ENCODE measurements around the gene FOXP1. TPM values are rescaled to one million over a fixed set of nuclear protein-coding genes. Genes with fewer than 3 reads are reported as not detected.
A peak's percentile ranks its signal among the peaks of the same experiment; 100 is the strongest.

The FOXP1 gene
- polyA plus RNA-seq, 4 donors, result 4.9 to 66.5 (median 15.3) TPM

DNA sequence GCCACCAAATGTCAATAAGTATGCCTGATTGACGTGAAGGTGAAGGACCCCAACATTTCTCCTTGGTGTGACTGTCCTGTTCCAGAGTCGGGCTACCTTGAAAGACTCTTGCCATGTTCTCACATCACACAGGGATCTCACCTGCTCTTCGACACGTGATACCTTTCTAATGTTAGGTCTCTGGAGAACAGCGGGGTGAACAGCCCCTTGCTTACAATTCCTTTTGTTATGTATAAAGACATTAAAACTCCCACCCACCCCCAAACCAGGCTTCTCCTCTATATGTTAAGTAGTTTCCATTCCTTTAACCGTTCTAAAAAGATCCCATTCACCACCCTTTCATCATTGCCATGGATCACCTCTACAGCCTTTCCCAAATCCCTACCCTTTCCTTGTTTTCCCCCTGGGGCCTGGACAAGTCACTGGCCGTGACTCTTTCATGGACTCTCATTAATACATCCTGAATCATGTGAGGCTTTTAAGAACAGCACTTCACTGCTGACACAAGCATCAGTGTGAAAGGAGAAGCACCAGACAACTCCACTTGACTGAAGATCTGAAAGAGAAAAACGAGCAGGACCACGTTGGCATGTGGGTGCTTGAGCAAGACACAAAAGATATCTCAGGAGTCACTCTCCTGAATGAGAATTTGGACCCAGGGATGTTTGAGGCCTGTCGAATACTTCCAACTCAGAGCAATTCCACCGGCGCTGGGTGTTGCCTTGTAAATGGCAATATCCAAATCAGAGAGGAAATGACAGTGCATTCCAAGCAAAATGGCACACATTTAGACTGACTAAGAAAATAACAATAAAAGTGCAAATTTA lies 115.0 kb downstream of the FOXP1 start:
- H3K27me3 ChIP-seq (ENCODE audit: control insufficient read depth in 3 of 3, insufficient read depth in 3 of 3, low read length in 3 of 3), result no peaks in the 10 kb centered on the region
- 87 to 89% (median 88%) methylated on average over 12 of the region's 12 CpGs for WGBS, 3 donors
- DNase-seq (no peak), FAIRE-seq (no peak)
- no peak overlapping the region for H3K27ac ChIP-seq (ENCODE audit: low read depth in 1 of 3, low read length in 2 of 3)
- no peak overlapping the region for H3K4me3 ChIP-seq (ENCODE audit: low read depth in 1 of 3, low read length in 3 of 3)
- H3K4me1 ChIP-seq (ENCODE audit: control insufficient read depth in 3 of 3, insufficient read depth in 2 of 3, low read depth in 1 of 3, low read length in 2 of 3), result no peaks in the 10 kb centered on the region
- peaks cover 0 to under 1% of the 10 kb centered on the region in 2 donors for H3K9me3 ChIP-seq (ENCODE audit: control insufficient read depth in 2 of 2, insufficient read depth in 1 of 2, low read depth in 1 of 2, low read length in 1 of 2)
- peaks cover 0 to 7% (median 0%) of the 10 kb centered on the region in 3 donors for H3K36me3 ChIP-seq (ENCODE audit: control insufficient read depth in 3 of 3, insufficient read depth in 2 of 3, low read depth in 1 of 3, low read length in 3 of 3)

DNA sequence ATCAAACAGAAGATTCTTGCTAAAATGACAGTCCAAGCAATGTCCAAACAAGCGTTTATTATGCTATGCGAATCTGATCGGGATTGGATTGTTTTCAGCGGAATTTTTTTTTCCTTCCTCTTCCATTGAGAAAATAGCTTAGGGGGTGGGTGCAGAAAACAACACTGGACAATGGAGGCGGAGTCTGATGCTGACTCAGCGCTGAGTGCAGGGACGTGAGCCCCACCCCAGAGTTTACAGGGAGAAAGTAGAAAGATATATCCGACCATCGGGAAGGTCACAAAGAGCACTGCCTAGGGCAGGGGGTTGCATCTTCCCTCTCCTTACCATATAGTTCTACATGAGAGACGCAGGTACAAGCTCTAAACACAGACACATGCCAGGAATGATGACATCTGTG lies 117.0 kb downstream of the FOXP1 start:
- H3K4me3 ChIP-seq (ENCODE audit: low read depth in 1 of 3, low read length in 3 of 3), result no peak overlapping the region
- WGBS, 3 donors, result 74 to 89% (median 88%) methylated on average over 10 of the region's 10 CpGs
- no peak for FAIRE-seq
- no peaks in the 10 kb centered on the region for H3K4me1 ChIP-seq (ENCODE audit: control insufficient read depth in 3 of 3, insufficient read depth in 2 of 3, low read depth in 1 of 3, low read length in 2 of 3)
- no peak overlapping the region for H3K27ac ChIP-seq (ENCODE audit: low read depth in 1 of 3, low read length in 2 of 3)
- peaks cover 0 to 11% (median 0%) of the 10 kb centered on the region in 3 donors for H3K36me3 ChIP-seq (ENCODE audit: control insufficient read depth in 3 of 3, insufficient read depth in 2 of 3, low read depth in 1 of 3, low read length in 3 of 3)
- no peak for DNase-seq
- H3K27me3 ChIP-seq (ENCODE audit: control insufficient read depth in 3 of 3, insufficient read depth in 3 of 3, low read length in 3 of 3), result no peaks in the 10 kb centered on the region
- no peaks in the 10 kb centered on the region for H3K9me3 ChIP-seq (ENCODE audit: control insufficient read depth in 2 of 2, insufficient read depth in 1 of 2, low read depth in 1 of 2, low read length in 1 of 2)

DNA sequence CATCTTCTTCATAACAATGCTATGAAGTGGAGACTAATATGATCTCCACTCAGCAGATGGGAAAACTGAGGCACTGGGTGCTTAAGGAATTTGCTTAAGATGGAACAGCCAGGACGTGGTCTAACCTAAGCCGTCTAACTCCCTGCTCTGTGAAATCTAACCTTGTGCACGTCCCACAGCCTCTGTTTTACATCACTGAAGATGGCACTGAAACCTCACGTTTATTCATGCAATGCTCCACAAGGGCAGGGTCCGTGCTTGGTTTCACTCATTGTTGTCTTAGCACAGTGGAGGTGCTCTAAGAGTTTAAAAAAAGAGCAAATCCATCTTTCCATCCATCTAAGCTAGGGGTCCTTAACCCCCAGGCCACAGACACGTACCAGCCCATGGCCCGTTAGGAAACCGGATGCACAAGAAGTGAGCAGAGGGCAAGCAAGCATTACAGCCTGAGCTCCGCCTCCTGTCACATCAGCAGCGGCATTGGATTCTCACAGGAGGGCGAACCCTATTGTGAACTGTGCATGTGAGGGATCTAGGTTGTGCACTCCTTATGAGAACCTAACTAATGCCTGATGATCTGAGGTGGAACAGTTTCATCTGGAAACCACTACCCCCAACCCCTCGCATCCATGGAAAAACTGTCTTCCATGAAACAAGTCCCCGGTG lies 118.0 kb downstream of the FOXP1 start:
- no peak for DNase-seq
- no peaks in the 10 kb centered on the region for H3K9me3 ChIP-seq (ENCODE audit: control insufficient read depth in 2 of 2, insufficient read depth in 1 of 2, low read depth in 1 of 2, low read length in 1 of 2)
- FAIRE-seq, result no peak
- peaks cover 0 to 4% (median 0%) of the 10 kb centered on the region in 3 donors for H3K4me1 ChIP-seq (ENCODE audit: control insufficient read depth in 3 of 3, insufficient read depth in 2 of 3, low read depth in 1 of 3, low read length in 2 of 3)
- peaks cover 0 to 11% (median 0%) of the 10 kb centered on the region in 3 donors for H3K36me3 ChIP-seq (ENCODE audit: control insufficient read depth in 3 of 3, insufficient read depth in 2 of 3, low read depth in 1 of 3, low read length in 3 of 3)
- H3K4me3 ChIP-seq (ENCODE audit: low read depth in 1 of 3, low read length in 3 of 3), result no peak overlapping the region
- H3K27me3 ChIP-seq (ENCODE audit: control insufficient read depth in 3 of 3, insufficient read depth in 3 of 3, low read length in 3 of 3), result no peaks in the 10 kb centered on the region
- H3K27ac ChIP-seq (ENCODE audit: low read depth in 1 of 3, low read length in 2 of 3), result no peak overlapping the region
- WGBS, 3 donors, result 87 to 95% (median 91%) methylated on average over 13 of the region's 13 CpGs

DNA sequence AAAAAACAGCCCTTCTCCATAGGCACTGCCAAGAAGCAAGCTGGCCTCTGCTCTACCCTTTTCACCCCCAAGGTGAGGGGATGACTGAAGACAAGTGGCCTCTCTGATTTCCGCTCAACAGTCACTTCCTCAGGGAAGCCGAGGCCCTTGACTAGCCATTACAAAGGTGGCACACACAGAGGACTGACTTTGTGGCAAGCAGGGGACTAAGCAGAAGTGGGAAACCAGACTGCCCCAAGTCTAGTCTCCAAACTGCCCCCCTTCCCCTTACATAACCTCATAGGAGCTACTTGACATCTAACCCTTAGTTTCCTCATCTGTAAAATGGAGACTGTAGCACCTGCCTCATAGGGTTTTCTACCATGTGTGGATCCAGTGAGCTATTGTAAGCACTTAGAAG lies 118.9 kb downstream of the FOXP1 start:
- peaks cover 0 to 5% (median 0%) of the 10 kb centered on the region in 3 donors for H3K4me1 ChIP-seq (ENCODE audit: control insufficient read depth in 3 of 3, insufficient read depth in 2 of 3, low read depth in 1 of 3, low read length in 2 of 3)
- FAIRE-seq (no peak), DNase-seq (no peak)
- peaks cover 0 to 11% (median 0%) of the 10 kb centered on the region in 3 donors for H3K36me3 ChIP-seq (ENCODE audit: control insufficient read depth in 3 of 3, insufficient read depth in 2 of 3, low read depth in 1 of 3, low read length in 3 of 3)
- WGBS, 3 donors, result 77 to 96% (median 90%) methylated on average over 2 of the region's 2 CpGs
- H3K27ac ChIP-seq (ENCODE audit: low read depth in 1 of 3, low read length in 2 of 3), result no peak overlapping the region
- H3K4me3 ChIP-seq (ENCODE audit: low read depth in 1 of 3, low read length in 3 of 3), result no peak overlapping the region
- H3K27me3 ChIP-seq (ENCODE audit: control insufficient read depth in 3 of 3, insufficient read depth in 3 of 3, low read length in 3 of 3), result no peaks in the 10 kb centered on the region
- H3K9me3 ChIP-seq (ENCODE audit: control insufficient read depth in 2 of 2, insufficient read depth in 1 of 2, low read depth in 1 of 2, low read length in 1 of 2), result no peaks in the 10 kb centered on the region

DNA sequence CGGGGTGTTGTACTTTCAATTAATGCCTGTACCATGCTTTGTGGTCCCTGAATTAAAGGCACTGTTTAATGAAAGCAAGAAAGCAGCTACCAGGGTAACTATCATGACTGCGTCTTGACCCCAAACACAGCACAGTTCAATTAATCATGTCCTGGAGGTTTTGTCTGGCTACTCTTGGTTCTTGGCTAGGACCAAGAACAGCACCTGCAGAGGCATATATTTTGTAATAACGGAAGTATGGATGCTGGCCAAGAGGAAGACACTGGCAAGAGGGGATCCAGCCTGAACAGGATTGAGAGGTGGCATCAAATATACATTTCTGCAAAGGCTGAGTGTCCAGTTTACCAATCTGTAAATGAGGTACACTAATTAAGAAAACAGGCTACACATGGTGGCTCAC lies 119.9 kb downstream of the FOXP1 start:
- no peak for DNase-seq
- H3K27me3 ChIP-seq (ENCODE audit: control insufficient read depth in 3 of 3, insufficient read depth in 3 of 3, low read length in 3 of 3), result no peaks in the 10 kb centered on the region
- peaks cover 0 to 5% (median 0%) of the 10 kb centered on the region in 3 donors for H3K4me1 ChIP-seq (ENCODE audit: control insufficient read depth in 3 of 3, insufficient read depth in 2 of 3, low read depth in 1 of 3, low read length in 2 of 3)
- WGBS, 3 donors, result 75 to 84% (median 77%) methylated on average over 3 of the region's 3 CpGs
- no peaks in the 10 kb centered on the region for H3K9me3 ChIP-seq (ENCODE audit: control insufficient read depth in 2 of 2, insufficient read depth in 1 of 2, low read depth in 1 of 2, low read length in 1 of 2)
- FAIRE-seq, result no peak
- H3K27ac ChIP-seq (ENCODE audit: low read depth in 1 of 3, low read length in 2 of 3), result no peak overlapping the region
- H3K36me3 ChIP-seq (ENCODE audit: control insufficient read depth in 3 of 3, insufficient read depth in 2 of 3, low read depth in 1 of 3, low read length in 3 of 3), result peaks cover 0 to 11% (median 0%) of the 10 kb centered on the region in 3 donors
- H3K4me3 ChIP-seq (ENCODE audit: low read depth in 1 of 3, low read length in 3 of 3), result no peak overlapping the region

DNA sequence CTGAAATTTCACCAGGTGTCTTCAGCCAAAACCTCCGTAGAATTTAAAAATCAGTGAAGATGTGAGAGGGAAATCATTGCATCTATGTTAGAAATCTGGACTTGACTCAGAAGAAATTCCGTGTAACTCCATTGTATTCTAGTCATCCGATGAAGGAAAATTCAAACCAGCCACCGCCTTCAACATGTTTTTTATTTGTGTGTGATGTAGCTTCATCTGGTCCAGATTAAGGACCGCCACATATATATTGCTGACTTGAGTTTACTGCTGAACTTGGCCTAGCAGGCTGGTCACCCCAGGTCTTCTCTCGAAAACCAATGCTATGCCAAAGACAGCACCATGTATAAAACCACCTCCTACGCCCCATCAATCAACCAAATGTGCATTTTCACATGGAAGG lies 120.9 kb downstream of the FOXP1 start:
- FAIRE-seq (no peak), DNase-seq (no peak)
- H3K27me3 ChIP-seq (ENCODE audit: control insufficient read depth in 3 of 3, insufficient read depth in 3 of 3, low read length in 3 of 3), result no peaks in the 10 kb centered on the region
- no peaks in the 10 kb centered on the region for H3K9me3 ChIP-seq (ENCODE audit: control insufficient read depth in 2 of 2, insufficient read depth in 1 of 2, low read depth in 1 of 2, low read length in 1 of 2)
- no peak overlapping the region for H3K27ac ChIP-seq (ENCODE audit: low read depth in 1 of 3, low read length in 2 of 3)
- H3K4me1 ChIP-seq (ENCODE audit: control insufficient read depth in 3 of 3, insufficient read depth in 2 of 3, low read depth in 1 of 3, low read length in 2 of 3), result peaks cover 0 to 5% (median 0%) of the 10 kb centered on the region in 3 donors
- H3K4me3 ChIP-seq (ENCODE audit: low read depth in 1 of 3, low read length in 3 of 3), result no peak overlapping the region
- 93 to 96% (median 95%) methylated on average over 7 of the region's 7 CpGs for WGBS, 3 donors
- H3K36me3 ChIP-seq (ENCODE audit: control insufficient read depth in 3 of 3, insufficient read depth in 2 of 3, low read depth in 1 of 3, low read length in 3 of 3), result peaks cover 0 to 11% (median 0%) of the 10 kb centered on the region in 3 donors

DNA sequence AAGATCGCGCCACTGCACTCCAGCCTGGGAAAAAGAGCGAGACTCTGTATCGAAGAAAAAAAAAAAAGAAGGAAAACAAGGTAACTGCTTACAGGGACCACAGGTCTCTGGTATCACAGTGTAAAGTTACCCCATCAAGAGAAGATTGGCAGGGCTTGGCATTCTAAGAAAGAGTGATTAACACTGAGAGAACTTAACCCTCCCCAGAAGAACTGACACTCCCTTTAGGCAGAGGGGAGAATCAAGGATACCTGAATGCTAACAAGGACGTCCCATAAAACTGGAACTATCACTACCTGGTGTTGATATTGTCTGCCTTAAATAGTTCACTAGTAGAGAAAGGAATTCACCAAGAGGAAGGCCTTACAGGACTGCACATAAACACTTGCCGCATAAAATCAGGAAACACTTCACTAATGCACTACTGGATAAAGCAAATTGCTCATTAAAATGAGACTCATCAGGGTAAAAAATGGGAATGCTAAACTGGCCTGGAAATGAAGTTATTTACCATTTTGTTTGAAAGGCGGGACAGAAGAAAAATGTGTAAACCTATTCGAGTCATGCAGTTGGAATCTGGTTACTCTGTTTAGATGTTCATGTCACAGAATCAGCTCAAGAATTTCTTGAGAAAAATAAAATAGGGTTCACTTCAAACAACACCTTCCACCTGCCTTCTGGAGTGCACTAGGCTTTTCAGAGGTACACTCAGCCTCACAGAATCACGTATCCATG lies 121.6 kb downstream of the FOXP1 start:
- Histone ChIP-seq H3K36me3 (ENCODE audit: control insufficient read depth in 3 of 3, insufficient read depth in 2 of 3, low read depth in 1 of 3, low read length in 3 of 3) (peaks cover 0 to 11% (median 0%) of the 10 kb centered on the region in 3 donors), H3K9me3 (ENCODE audit: control insufficient read depth in 2 of 2, insufficient read depth in 1 of 2, low read depth in 1 of 2, low read length in 1 of 2) (no peaks in the 10 kb centered on the region), H3K27ac (ENCODE audit: low read depth in 1 of 3, low read length in 2 of 3) (peak overlapping the region in 2 of 3 donors; percentile 21 to 49), H3K4me3 (ENCODE audit: low read depth in 1 of 3, low read length in 3 of 3) (no peak overlapping the region), H3K27me3 (ENCODE audit: control insufficient read depth in 3 of 3, insufficient read depth in 3 of 3, low read length in 3 of 3) (no peaks in the 10 kb centered on the region), H3K4me1 (ENCODE audit: control insufficient read depth in 3 of 3, insufficient read depth in 2 of 3, low read depth in 1 of 3, low read length in 2 of 3) (peaks cover 0 to 5% (median 0%) of the 10 kb centered on the region in 3 donors)
- FAIRE-seq, result no peak
- peak in 1 of 2 donors; percentile 26 for DNase-seq
- 80 to 92% (median 89%) methylated on average over 9 of the region's 9 CpGs for WGBS, 3 donors

DNA sequence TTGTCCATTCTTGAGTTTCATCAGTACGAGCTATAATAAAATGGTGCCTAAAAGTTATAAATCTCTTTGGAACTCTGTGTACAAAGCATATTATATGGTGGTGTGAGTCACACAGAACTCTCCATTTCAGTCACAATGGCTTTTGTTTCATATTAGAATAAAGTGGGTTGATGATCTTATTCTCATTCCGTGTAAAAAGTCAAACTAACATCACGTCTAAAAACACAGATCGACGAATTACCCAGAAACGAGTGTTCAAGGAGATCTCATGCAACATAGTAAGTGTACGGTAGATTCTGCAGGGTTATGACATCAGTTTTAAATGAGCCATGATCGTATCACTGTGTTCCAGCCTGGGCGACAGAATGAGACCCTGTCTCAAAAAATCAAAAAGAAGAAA lies 122.4 kb downstream of the FOXP1 start:
- Histone ChIP-seq H3K27ac (ENCODE audit: low read depth in 1 of 3, low read length in 2 of 3) (peak overlapping the region in 1 of 3 donors; percentile 49), H3K4me3 (ENCODE audit: low read depth in 1 of 3, low read length in 3 of 3) (no peak overlapping the region), H3K27me3 (ENCODE audit: control insufficient read depth in 3 of 3, insufficient read depth in 3 of 3, low read length in 3 of 3) (no peaks in the 10 kb centered on the region), H3K4me1 (ENCODE audit: control insufficient read depth in 3 of 3, insufficient read depth in 2 of 3, low read depth in 1 of 3, low read length in 2 of 3) (peaks cover 0 to 5% (median 0%) of the 10 kb centered on the region in 3 donors), H3K9me3 (ENCODE audit: control insufficient read depth in 2 of 2, insufficient read depth in 1 of 2, low read depth in 1 of 2, low read length in 1 of 2) (no peaks in the 10 kb centered on the region), H3K36me3 (ENCODE audit: control insufficient read depth in 3 of 3, insufficient read depth in 2 of 3, low read depth in 1 of 3, low read length in 3 of 3) (peaks cover 0 to 11% (median 0%) of the 10 kb centered on the region in 3 donors)
- 58 to 65% (median 58%) methylated on average over 9 of the region's 9 CpGs for whole genome bisulfite sequencing, 3 donors
- FAIRE-seq, result no peak
- peak; percentile 21 to 63 for DNase-seq

Data from small intestine (tissue), 7 donors.